GM18508 (cell line): Measurements from ENCODE around the gene TMEM271.

Source experiments
- ATAC-seq: cut with Tn5 transposase; IDR thresholded peaks from one replicate; pipeline ENCODE4 v1.9.1; 2021; ENCODE audit warnings: moderate number of reproducible peaks; ENCODE audit not compliant: insufficient read depth, unreplicated experiment

The TMEM271 gene

DNA sequence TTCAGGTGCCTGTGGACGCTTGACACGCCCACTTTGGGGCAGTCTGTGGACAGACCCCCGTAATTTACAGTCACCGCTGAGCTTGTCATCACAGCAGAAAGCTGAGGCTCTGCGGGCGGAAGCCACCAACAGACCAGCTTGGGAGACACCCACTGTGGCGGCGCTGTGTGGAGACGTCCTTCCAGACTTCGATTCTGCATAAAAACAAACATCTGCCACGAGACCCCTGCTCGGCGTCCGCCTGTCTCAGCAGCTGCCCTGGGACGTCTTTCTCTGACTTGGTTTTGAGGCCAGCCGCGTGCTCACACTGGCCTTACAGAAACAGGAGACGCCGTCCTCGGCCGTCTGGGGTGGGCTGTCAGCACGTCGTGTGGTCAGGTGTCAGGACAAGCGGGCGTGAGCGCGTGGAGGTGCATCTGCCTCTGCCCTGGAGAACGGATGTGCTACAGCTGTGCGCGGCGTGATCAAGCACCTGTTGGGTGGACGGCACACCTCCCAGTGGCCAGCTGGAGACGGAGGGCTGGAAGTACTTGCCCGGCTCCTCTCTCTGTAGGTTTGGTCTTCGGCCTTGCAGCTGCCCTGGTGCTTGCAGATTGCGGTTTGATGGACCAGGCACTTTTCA, 39.6 kb downstream of the TMEM271 start:
- ATAC-seq: no peak

DNA sequence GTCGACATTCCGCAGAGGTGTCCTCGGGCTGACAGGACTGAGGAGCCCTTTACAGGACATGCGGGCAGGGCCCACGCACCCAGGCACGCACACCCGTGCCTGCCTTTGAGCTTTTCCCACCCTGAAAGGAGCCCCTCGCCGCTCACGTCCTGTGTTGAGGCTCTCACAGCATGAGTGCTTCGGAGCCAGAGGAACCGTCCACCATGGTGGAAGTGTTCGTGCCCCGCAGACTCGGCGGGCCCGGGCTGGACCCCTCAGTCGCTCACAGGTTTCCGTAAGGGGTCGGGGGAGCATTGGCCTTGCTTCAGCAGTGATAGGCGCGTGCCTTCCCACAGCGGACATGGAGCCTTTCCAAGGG, 40.2 kb downstream of the TMEM271 start:
- no peak for ATAC-seq

DNA sequence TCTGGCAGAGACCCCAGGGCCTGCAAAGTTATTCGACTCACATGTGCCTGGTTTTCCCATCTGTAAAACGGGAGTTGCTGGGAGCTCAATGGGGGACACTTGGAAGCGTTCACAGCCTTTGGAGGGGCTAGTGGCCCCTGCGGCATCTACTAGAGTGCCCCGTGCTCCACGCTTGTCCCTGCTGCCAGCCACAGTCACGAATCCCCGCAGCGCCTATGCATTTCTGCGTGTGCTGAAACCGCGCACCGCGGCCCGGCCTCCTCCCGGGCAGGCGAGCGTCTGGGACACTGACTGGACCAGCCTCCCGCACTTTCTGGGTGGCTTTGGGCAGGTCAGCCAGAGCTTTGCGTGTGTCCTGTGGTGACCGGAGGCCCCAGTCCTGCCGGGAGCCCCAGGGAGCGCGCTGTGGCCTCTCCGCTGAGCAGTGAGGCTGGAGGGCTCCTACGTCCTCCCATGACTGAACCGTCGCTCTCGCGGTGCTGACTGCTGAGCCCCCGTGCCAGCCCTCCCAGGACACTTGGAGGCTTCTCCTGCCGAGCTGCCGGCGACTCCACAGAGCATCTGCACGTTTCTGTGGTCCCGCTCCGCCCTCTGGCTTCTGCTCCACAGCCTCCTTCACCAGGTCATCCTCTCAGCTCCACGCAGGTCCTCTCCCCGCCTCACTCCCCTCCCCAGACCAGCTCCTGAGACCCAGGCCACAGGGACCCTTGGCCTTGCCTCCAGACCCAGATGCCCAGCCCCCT, 40.7 kb downstream of the TMEM271 start:
- no peak for ATAC-seq

DNA sequence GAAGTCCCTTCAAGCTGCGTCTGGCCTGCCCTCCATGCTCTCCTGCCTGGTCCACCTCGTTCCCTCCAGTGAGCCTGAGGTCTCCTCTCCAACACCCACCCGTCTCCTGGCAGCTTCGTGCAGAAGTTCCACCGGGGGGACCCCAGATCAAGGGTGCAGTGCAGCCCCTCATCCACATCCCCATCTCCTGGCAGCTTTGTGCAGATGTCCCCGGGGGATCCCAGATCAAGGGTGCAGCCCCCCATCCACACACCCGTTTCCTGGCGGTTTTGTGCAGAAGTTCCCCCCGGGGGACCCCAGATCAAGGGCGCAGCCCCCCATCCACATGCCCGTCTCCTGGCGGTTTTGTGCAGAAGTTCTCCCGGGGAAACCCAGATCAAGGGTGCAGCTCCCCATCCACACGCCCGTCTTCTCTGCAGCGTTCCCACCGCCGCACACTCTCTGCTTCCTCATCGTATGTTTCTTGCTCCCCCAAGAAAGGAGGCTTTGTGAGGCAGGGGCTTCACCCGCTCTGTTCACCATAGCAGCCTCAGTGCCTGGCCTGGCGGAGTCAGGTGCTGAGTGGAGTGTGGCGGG, 41.4 kb downstream of the TMEM271 start:
- no peak for ATAC-seq

DNA sequence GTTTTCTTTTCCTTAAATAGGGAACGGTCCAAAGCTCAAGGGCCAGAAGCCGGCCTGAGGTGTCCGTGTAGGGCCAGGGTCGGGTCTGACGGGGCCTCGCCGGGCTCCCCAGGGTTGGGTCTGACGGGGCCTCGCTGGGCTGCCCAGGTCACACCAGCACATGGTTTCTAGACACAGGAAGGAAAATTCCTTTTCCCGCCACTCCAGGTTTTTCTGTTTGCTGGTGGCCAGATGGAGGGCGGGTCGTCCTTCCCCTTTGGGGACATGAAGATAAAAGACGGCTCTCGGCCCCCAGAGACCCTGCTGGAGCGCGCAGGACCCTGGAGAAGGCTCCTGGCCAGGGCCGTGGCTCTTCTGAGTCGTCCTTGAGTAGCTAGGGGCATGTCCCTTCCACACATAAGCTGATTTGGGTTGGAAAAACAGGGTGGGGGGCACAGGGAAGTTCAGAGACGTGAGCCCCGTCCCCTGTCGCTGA, 42.0 kb downstream of the TMEM271 start:
- no peak for ATAC-seq

DNA sequence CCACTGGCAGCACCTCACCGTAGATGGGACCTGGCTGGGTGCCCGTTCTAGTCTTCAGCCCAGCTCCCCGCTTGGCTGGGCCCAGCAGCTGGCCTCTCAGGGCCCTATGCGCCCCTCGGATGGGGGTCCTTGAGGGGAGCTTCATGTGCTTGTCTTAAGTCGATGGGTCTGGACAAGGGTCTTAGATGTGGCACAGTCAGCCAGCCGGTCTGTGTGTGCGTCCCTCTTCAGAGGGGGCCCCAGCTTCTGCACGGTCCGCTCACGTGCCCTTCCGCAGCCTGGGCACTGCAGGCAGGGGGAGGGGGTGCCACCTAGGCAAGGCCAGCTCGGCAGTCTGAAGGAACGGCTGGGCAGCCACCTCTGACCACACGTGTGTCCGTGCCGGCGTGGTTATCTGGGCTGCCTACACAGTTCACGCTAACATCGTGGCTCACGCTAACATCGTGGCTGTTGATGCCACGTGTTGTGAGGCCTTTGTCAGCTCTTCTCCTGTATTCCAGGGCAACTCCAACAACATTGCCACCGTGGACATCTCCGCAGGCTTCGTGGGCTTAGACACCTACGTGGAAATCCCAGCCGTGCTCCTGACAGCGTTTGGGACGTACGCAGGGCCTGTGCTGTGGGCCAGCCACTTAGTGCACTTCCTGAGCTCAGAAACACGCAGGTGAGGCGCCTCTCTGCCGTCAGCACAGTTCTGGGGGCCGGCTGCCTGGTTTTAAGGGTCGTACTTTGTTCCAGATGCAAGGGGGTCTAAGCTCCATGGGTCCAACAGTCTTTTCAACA, 42.6 kb downstream of the TMEM271 start:
- no peak for ATAC-seq

DNA sequence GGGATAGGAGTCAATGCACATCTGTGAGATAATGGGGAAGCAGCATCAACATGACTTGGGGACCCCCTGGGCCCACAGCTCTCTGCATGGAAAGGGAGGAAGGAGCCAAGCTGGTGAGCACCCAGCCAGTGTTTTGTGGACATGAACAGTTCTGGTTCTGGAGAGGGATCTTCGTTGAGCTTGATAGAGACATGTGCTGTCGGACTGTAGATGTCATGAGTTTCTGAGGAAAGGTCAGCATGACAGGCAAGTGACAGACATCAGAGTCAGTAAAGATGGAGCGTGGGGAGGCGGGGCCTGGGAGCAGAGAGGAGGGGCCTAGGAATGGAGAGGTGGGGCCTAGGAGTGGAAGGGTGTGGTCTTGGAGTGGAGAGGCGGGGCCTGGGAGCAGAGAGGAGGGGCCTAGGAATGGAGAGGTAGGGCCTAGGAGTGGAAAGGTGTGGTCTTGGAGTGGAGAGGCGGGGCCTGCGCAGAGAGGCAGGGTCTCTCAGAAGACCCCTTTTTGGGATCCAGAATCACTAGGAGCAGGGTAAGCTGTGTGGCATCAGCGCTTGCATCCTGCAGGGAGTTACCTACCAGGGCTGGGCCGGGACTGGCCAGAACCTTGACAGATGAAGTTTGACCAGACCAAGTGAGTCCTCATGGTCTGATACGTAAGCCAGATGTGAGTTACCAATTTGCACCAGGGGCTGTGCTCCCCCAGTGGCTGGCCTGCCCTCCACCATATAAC, 43.3 kb downstream of the TMEM271 start:
- no peak for ATAC-seq

DNA sequence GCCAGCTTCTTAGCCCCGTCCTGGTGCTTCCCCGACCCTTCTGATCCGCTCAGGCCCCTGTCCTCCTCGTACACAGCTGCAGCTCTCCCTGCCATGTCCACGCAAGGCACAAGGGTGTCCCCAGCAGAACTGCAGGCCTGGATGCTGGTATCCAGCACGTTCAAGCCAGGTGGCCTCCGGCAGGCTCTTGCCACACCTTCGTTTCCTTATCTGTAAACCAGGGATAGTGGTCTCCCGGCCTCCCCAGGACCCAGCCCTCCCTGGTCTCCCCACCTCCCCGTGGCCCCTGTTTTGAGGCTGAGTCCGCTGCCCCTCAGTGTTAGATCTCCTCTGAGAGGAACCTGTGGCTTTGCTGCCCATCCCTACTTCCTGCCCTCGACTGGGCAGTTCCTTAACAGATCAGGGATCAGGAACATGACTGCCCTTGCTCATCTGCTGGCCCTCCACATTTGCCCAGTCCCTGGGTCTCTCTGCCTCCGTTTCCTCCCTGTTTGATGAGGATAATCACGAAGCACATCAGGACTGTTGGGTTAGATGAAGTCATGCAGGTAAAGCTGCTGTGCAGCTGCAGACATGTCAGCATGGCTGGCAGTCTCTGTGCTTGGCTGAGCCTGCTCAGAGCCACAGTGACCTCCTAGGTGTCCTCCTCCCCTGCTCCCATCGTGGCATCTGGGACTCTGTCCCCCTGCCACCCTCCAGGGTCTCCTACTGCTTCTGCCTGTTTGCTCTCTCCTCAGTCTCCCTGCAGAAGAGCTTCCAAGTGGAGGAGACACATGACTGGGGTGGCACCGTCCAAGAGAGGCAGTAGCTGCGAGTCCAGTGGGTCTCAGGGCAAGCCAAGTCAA, 44.2 kb downstream of the TMEM271 start:
- ATAC-seq: no peak

DNA sequence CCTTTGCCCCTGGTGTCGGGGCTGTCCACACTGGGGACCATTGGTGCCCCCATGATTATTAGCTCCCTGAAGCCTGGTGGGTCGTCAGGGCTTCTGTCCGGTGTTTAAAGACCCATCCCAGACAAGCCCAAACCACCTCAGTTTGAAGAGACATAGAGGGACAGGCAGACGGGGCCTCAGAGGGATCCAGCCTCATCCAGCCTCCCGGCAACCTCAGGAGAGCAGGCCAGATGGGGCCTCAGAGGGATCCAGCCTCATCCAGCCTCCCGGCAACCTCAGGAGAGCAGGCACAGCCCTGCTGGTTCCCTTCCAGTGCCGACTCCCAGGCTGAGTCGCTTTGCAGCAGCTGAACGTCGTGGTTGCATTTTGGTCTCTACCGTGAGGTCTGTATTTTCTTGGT, 45.0 kb downstream of the TMEM271 start:
- no peak for ATAC-seq

DNA sequence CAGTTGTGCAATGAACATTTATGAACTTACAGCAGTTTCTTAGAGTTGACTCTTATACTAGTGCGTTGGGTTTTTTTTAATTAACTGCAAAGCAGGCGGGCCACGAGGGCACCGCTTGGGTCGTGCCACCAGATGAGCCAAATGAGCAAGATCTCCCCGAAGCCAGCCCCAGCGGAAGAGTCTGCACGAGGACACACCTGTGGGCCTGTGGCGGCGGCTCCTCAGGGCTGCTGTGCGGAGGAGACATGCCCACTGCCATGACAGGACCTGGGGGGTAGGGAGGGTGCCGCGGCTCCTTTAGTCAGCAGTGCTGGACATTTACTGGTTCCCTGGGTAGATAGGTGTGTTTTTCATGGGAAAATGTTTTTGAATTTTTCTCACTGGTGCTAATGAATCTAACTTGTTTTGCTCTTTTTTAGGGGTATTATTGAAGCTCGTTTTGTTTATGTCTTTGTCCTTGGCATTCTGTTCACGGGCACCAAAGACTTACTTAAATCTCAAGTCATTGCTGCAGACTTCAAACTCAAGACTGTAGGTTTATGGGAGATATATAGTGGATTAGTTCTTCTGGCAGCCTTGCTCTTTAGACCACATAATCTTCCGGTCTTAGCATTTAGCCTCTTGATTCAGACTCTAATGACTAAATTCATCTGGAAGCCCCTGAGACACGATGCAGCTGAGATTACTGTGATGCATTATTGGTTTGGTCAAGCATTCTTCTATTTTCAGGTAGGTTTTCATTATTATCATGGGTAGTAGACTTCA, 45.9 kb downstream of the TMEM271 start:
- ATAC-seq: no peak

DNA sequence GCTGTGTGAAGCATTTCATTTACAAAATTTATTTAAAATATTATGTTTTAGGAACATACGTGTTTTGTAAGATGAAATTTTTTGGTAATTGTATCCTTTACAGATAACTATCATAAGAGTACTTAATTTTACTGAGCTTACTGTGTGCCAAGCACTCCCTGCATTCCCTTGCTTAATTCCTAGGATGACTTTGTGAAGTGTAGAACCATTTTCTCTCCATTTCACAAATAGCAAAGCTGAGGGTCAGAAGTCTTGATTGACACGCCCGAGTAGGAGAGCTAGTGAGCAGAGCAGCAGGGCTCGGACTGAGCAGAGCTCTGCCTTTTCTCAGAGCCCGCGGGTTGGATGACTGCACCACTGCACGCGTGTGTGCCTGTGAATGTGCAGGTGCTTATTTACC, 46.5 kb downstream of the TMEM271 start:
- ATAC-seq: no peak

DNA sequence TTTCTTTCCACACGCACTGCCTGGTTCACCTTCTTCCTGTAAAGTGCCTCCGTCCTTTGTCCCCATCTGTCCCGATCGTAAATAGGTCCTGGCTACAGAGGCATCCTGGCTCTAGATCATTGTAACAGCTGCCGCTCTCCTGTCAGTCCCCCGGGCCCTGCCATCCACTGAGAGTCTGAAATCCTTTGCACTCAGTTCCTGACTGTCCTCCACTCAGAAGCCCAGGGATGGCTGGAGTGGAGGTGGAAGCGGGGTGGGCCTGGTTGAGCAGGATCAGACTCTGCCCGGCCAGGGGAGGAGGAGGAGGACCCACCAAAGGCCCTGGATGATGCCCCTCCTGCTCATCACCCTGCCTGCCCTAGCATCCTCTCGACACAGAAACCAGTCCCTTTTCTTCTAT, 47.3 kb downstream of the TMEM271 start:
- no peak for ATAC-seq

DNA sequence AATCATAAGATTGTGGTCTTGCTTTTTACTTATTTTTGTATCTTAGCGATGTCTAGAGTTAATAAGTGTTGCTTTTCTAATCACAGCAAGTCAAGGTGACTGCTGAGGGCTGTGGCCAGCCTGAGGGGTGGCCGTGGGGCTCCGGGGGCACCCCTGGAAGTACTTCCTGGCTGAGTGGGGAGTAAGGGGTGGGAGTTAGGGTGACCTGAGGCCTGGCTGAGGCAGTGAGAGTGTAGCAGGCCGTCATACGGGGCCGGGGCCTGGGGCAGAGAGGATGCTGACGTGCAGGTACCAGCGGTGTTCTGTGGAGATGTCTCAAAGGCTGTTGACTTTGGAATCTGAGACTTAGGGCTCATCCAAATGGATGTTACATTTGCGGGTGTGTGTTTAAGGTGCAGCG, 47.8 kb downstream of the TMEM271 start:
- ATAC-seq: no peak

DNA sequence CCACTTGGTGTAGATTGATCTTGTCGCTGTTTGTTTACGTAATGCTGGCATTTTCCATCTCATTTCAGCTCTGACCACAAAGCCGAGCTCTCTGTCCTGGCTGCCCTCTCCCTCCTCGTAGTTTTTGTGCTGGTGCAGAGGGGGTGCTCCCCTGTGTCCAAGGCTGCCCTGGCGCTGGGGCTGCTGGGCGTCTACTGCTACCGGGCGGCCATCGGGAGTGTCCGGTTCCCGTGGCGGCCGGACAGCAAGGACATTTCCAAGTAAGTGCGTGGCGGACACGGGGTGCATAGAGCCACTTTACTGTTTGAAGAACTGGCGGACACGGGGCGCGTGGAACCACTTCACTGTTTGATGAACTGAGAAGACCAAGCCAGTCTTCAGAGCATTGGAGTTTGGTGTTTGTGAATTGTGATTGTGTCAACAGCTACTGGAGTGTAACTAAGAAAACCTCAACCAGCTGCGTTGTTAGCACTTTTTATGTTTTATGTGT, 49.1 kb downstream of the TMEM271 start:
- no peak for ATAC-seq

DNA sequence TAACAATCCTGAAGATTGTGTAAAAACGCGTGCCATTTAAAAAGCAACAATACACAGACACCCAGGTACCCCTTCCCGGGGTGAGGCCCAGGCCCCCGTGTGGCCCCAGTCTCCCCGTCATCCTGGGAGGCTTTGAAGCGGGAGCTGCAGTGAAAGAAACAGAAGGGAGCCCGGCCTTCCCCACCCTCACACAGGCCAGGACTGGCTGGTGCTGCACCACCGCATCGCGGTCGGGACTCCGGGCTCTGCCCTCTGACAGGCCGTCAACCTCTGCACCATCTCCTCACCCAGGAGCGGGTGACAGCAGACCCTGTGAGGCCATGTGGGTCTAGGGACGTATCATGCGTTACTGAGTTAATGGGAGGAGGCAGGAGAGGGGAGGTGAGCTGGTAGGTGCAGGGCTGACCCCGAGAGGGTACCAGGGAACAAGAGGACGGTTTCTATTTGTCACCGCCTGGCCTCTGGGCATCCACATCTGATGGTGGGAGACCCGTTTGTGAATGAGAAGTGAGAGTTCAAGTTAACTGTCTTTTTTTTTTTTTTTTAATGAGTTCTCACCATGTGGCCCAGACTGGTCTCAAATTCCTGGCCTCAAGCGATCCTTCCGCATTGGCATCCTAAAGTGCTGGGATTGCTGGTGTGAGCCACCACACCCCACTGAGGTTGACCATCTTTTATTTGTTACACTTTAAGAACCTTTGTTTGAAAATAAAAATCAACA, 49.7 kb downstream of the TMEM271 start:
- no peak for ATAC-seq

DNA sequence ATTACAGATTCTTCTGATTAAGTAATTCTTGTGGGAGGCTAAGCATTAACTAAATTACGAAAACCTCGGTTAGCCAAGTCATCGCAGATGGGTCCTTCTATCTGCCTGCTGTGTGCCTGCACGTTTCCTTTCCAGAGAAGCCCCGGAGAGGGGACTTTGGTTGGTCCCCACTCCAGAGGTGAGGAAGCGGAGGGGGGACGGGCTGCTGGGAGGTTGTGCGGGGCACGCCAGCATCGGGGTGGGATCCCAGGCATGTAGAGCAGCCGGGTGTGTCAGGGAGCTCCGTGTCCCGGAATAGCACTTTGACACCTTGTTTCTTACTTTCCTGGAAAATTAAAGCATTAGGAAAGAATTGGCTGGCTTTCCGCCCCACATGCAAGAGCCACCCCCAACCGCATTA, 50.4 kb downstream of the TMEM271 start:
- ATAC-seq: no peak

DNA sequence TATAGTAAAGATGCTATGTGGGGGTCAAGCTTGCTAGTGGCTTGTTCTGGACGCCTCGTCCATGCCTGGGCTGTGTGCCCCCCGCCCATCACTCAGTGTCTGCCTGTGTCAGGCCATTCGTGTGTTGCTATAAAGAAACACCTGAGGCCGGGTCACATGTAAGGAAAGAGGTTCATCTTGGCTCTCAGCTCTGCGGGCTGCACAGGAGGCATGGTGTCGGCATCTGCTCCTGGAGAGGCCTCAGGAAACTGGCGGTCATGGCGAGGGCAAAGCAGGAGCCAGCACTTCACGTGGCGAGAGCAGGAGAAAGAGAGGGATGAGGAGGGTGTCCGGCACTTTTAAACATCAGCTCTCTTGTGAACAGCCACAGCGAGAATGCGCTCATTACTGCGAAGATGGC, 51.9 kb downstream of the TMEM271 start:
- ATAC-seq: no peak
